ENCODE results near the gene PHC2. TPM values are rescaled to one million over a fixed set of nuclear protein-coding genes. Genes with fewer than 3 reads are reported as not detected.

Gene PHC2
- polyA plus RNA-seq, 1 donor from 2014 or later: 171 TPM

GRCh38 chr1:33276573-33277298, 154.2 kb downstream of the PHC2 start:
- H3K9me3 ChIP-seq (ENCODE audit: low read length): no peaks in the 10 kb centered on the region
- H3K4me3 ChIP-seq (ENCODE audit: low read length): no peak overlapping the region
- no peaks in the 10 kb centered on the region for H3K9me2 ChIP-seq (ENCODE audit: insufficient read depth, low read length)
- no peaks in the 10 kb centered on the region for H3K27me3 ChIP-seq (ENCODE audit: insufficient read depth, low read depth, low read length)
- H3K27ac ChIP-seq (ENCODE audit: low read length): no peak overlapping the region
- peaks cover 6% of the 10 kb centered on the region for H3K79me2 ChIP-seq (replicated peaks; ENCODE audit: insufficient read depth, low read length)
- no peak overlapping the region for H3K4me2 ChIP-seq (ENCODE audit: low read length)
- TF ChIP-seq REST (IDR thresholded peaks at IDR 0.05; ENCODE audit: borderline replicate concordance): no peak
- TF ChIP-seq EP300 (conservative IDR thresholded peaks at IDR 0.05; ENCODE audit: poor library complexity, severe bottlenecking): no peak
- no peak for TF ChIP-seq MXI1 (conservative IDR thresholded peaks at IDR 0.05; ENCODE audit: poor library complexity, severe bottlenecking)
- TF ChIP-seq TAF1 (IDR thresholded peaks at IDR 0.05; ENCODE audit: low read depth): no peak
- TF ChIP-seq RAD21 (conservative IDR thresholded peaks at IDR 0.05): no peak
- no peak for TF ChIP-seq SMC3 (conservative IDR thresholded peaks at IDR 0.05; ENCODE audit: poor library complexity)
- no peak for TF ChIP-seq POLR2AphosphoS5 (IDR thresholded peaks at IDR 0.05)
- no peak for TF ChIP-seq CTCF (IDR thresholded peaks at IDR 0.05; ENCODE audit: poor library complexity, severe bottlenecking)
- TF ChIP-seq EZH2 (IDR thresholded peaks at IDR 0.05; ENCODE audit: borderline replicate concordance, insufficient read depth, low read length, poor library complexity, severe bottlenecking): no peak
- H3K36me3 ChIP-seq (ENCODE audit: insufficient read depth, low read length): peaks cover 4% of the 10 kb centered on the region
- no peak overlapping the region for H3K9ac ChIP-seq (ENCODE audit: low read length)
- no peaks in the 10 kb centered on the region for H4K20me1 ChIP-seq (ENCODE audit: insufficient read depth)
- H3F3A ChIP-seq (ENCODE audit: insufficient read depth, low read length, poor library complexity, severe bottlenecking): no peaks in the 10 kb centered on the region
- no peak overlapping the region for H2AFZ ChIP-seq (ENCODE audit: low read depth, low read length)

GRCh38 chr1:33275706-33276572, 155.0 kb downstream of the PHC2 start:
- Histone ChIP-seq H2AFZ (ENCODE audit: low read depth, low read length) (no peak overlapping the region), H3K36me3 (ENCODE audit: insufficient read depth, low read length) (no peaks in the 10 kb centered on the region), H4K20me1 (ENCODE audit: insufficient read depth) (no peaks in the 10 kb centered on the region), H3K9me3 (ENCODE audit: low read length) (no peaks in the 10 kb centered on the region), H3F3A (ENCODE audit: insufficient read depth, low read length, poor library complexity, severe bottlenecking) (no peaks in the 10 kb centered on the region), H3K27me3 (ENCODE audit: insufficient read depth, low read depth, low read length) (no peaks in the 10 kb centered on the region), H3K4me2 (ENCODE audit: low read length) (no peak overlapping the region), H3K9me2 (ENCODE audit: insufficient read depth, low read length) (no peaks in the 10 kb centered on the region), H3K79me2 (replicated peaks; ENCODE audit: insufficient read depth, low read length) (peaks cover 6% of the 10 kb centered on the region), H3K4me3 (ENCODE audit: low read length) (no peak overlapping the region), H3K9ac (ENCODE audit: low read length) (no peak overlapping the region), H3K27ac (ENCODE audit: low read length) (no peak overlapping the region)
- TF ChIP-seq RAD21 (conservative IDR thresholded peaks at IDR 0.05) (no peak), REST (IDR thresholded peaks at IDR 0.05; ENCODE audit: borderline replicate concordance) (no peak)

Data from neural cell (in vitro differentiated cells).